HG02885 (cell line): ENCODE results near the gene ATRIP.

ENCODE experiments used
- ATAC-seq: cut with Tn5 transposase; IDR thresholded peaks from one replicate; pipeline ENCODE4 v1.9.1; 2021; ENCODE audit warnings: mild to moderate bottlenecking; ENCODE audit not compliant: unreplicated experiment, poor library complexity

Gene ATRIP

GRCh38 chr3:48409291-48410201 lies 37.0 kb upstream of the ATRIP start:
- no peak for ATAC-seq

GRCh38 chr3:48410205-48411040 lies 36.1 kb upstream of the ATRIP start:
- no peak for ATAC-seq

GRCh38 chr3:48411041-48411588 lies 35.4 kb upstream of the ATRIP start:
- ATAC-seq = no peak

- ATAC-seq = no peak
Observed at GRCh38 chr3:48411606-48412374, 34.7 kb upstream of the ATRIP start.

GRCh38 chr3:48412375-48413001 lies 34.0 kb upstream of the ATRIP start:
- no peak for ATAC-seq

GRCh38 chr3:48413086-48413485 lies 33.5 kb upstream of the ATRIP start:
- no peak for ATAC-seq

GRCh38 chr3:48413611-48414010 lies 32.9 kb upstream of the ATRIP start:
- ATAC-seq = no peak

- ATAC-seq = no peak
Observed at GRCh38 chr3:48414376-48415250, 31.9 kb upstream of the ATRIP start.

- no peak for ATAC-seq
Observed at GRCh38 chr3:48415251-48415953, 31.1 kb upstream of the ATRIP start.

GRCh38 chr3:48416091-48416505 lies 30.4 kb upstream of the ATRIP start:
- no peak for ATAC-seq

- no peak for ATAC-seq
Observed at GRCh38 chr3:48416546-48416945, 30.0 kb upstream of the ATRIP start.

- ATAC-seq = no peak
Observed at GRCh38 chr3:48417529-48418108, 28.9 kb upstream of the ATRIP start.

GRCh38 chr3:48418140-48418539 lies 28.4 kb upstream of the ATRIP start:
- no peak for ATAC-seq

GRCh38 chr3:48418651-48419050 lies 27.9 kb upstream of the ATRIP start:
- no peak for ATAC-seq

GRCh38 chr3:48419149-48419548 lies 27.4 kb upstream of the ATRIP start:
- ATAC-seq = no peak

GRCh38 chr3:48419597-48419996 lies 26.9 kb upstream of the ATRIP start:
- no peak for ATAC-seq

GRCh38 chr3:48420561-48420960 lies 26.0 kb upstream of the ATRIP start:
- ATAC-seq = no peak

- no peak for ATAC-seq
Observed at GRCh38 chr3:48422272-48422671, 24.3 kb upstream of the ATRIP start.
